Uterus (tissue), 4 donors: ENCODE results near the gene ZNF337. TPM values are rescaled to one million over a fixed set of nuclear protein-coding genes. Genes with fewer than 3 reads are reported as not detected.

Experiments used
- DNase-seq, 2 donors: peaks; one replicate each; pipeline ENCODE4 v3.0.0-alpha.2; 2019 to 2020
- H3K27ac ChIP-seq, 2 donors: fragments of 200-600 bp; sonication (generic); 1 replicate in 1 of 2; 2 replicates in 1 of 2; pipeline ENCODE4 v1.5.1; 2016 to 2018
- H3K27me3 ChIP-seq, 2 donors: fragments of 200-600 bp; sonication (generic); one replicate each; pipeline ENCODE4 v1.5.1; 2018 to 2019; ENCODE audit warnings: control low read depth in 1 of 2
- H3K36me3 ChIP-seq, 2 donors: fragments of 200-600 bp; sonication (generic); one replicate each; pipeline ENCODE4 v1.5.1; 2019; ENCODE audit warnings: control low read depth in 1 of 2
- H3K4me1 ChIP-seq, 2 donors: fragments of 200-600 bp; sonication (generic); one replicate each; pipeline ENCODE4 v1.5.1; 2018 to 2019; ENCODE audit warnings: control low read depth in 1 of 2
- H3K4me3 ChIP-seq, 2 donors: fragments of 200-600 bp; sonication (generic); 1 replicate in 1 of 2; 2 replicates in 1 of 2; pipeline ENCODE4 v1.5.1; 2018 to 2019; ENCODE audit warnings: mild to moderate bottlenecking in 1 of 2
- H3K9me3 ChIP-seq, 2 donors: fragments of 200-600 bp; sonication (generic); one replicate each; pipeline ENCODE4 v1.5.1; 2019; ENCODE audit warnings: control low read depth in 1 of 2
- CTCF ChIP-seq, 4 experiments: fragments of 200-600 bp in 2 of 4; fragments of 450-650 bp in 2 of 4; sonication (generic) in 2 of 4; IDR thresholded peaks; one replicate each; pipeline ENCODE4 v1.5.1; 2016 to 2019; ENCODE audit warnings: antibody characterized with exemption in 4 of 4, mild to moderate bottlenecking in 2 of 4, moderate library complexity in 1 of 4
- POLR2A ChIP-seq, 2 donors: fragments of 450-650 bp; IDR thresholded peaks; one replicate each; pipeline ENCODE4 v1.6.1; 2016; ENCODE audit warnings: antibody characterized with exemption in 2 of 2, mild to moderate bottlenecking in 1 of 2, moderate library complexity in 1 of 2
- intact Hi-C: fragments of 100-400 bp; cut with DNase I; formaldehyde crosslinking; loops from one replicate; pipeline ENCODE4 v1.15.1; 2023; ENCODE audit warnings: low total_unique reads
- total RNA-seq, 4 donors: library from RNA; depleted of rRNA in 3 of 4; stranded (reverse); fragments of >200 nt in 3 of 4; gene quantifications; one replicate each; pipeline versions ENCODE4 v1.1.0 to v1.2.4, GENCODE V29; 2014 to 2023
- donor health status: DM: yes; HTN: yes; CAD: no.

Gene ZNF337
- total RNA-seq, 4 donors from 2014 or later: 2.6 to 32.4 (median 19.0) TPM

GRCh38 chr20:25683050-25683449, 13.6 kb downstream of the ZNF337 start:
- TF ChIP-seq CTCF (IDR thresholded peaks at IDR 0.05) (no peak), POLR2A (IDR thresholded peaks at IDR 0.05) (no peak)
- intact Hi-C loops: no loop called here
- H3K36me3 ChIP-seq: no peaks in the 10 kb centered on the region

GRCh38 chr20:25676164-25676809, 20.4 kb downstream of the ZNF337 start:
- DNase-seq: no peak

More at GRCh38 chr20:25683050-25683449, 13.6 kb downstream of the ZNF337 start:
- no peak overlapping the region for H3K4me3 ChIP-seq
- no peaks in the 10 kb centered on the region for H3K4me1 ChIP-seq
- no peaks in the 10 kb centered on the region for H3K9me3 ChIP-seq
- no peak for DNase-seq
- H3K27me3 ChIP-seq: no peaks in the 10 kb centered on the region
- no peak overlapping the region for H3K27ac ChIP-seq

GRCh38 chr20:25675161-25675560, 21.5 kb downstream of the ZNF337 start:
- no peak for DNase-seq
- Histone ChIP-seq H3K4me3 (no peak overlapping the region), H3K9me3 (no peaks in the 10 kb centered on the region), H3K27ac (no peak overlapping the region), H3K36me3 (no peaks in the 10 kb centered on the region), H3K4me1 (no peaks in the 10 kb centered on the region), H3K27me3 (no peaks in the 10 kb centered on the region)
- TF ChIP-seq POLR2A (IDR thresholded peaks at IDR 0.05) (no peak), CTCF (IDR thresholded peaks at IDR 0.05) (no peak)
- intact Hi-C loops: no loop called here

More at GRCh38 chr20:25676164-25676809, 20.4 kb downstream of the ZNF337 start:
- Histone ChIP-seq H3K4me3 (no peak overlapping the region), H3K36me3 (no peaks in the 10 kb centered on the region), H3K27me3 (no peaks in the 10 kb centered on the region), H3K9me3 (no peaks in the 10 kb centered on the region), H3K27ac (no peak overlapping the region), H3K4me1 (no peaks in the 10 kb centered on the region)
- no peak for TF ChIP-seq POLR2A (IDR thresholded peaks at IDR 0.05)
- no peak for TF ChIP-seq CTCF (IDR thresholded peaks at IDR 0.05)
- intact Hi-C loops: no loop called here

- intact Hi-C loops: no loop called here
- Histone ChIP-seq H3K4me3 (no peak overlapping the region), H3K9me3 (no peaks in the 10 kb centered on the region), H3K4me1 (no peaks in the 10 kb centered on the region), H3K36me3 (no peaks in the 10 kb centered on the region), H3K27ac (no peak overlapping the region), H3K27me3 (no peaks in the 10 kb centered on the region)
- DNase-seq: no peak
- TF ChIP-seq CTCF (IDR thresholded peaks at IDR 0.05): no peak
- TF ChIP-seq POLR2A (IDR thresholded peaks at IDR 0.05): no peak
These were observed 23.9 kb downstream of the ZNF337 start for GRCh38 chr20:25672659-25673235.

GRCh38 chr20:25669826-25670422, 26.7 kb downstream of the ZNF337 start:
- no peaks in the 10 kb centered on the region for H3K4me1 ChIP-seq
- no peak for TF ChIP-seq CTCF (IDR thresholded peaks at IDR 0.05)
- no peak for TF ChIP-seq POLR2A (IDR thresholded peaks at IDR 0.05)
- DNase-seq: no peak
- intact Hi-C loops: no loop called here
- H3K27ac ChIP-seq: no peak overlapping the region
- H3K4me3 ChIP-seq: no peak overlapping the region
- H3K36me3 ChIP-seq: no peaks in the 10 kb centered on the region
- H3K9me3 ChIP-seq: no peaks in the 10 kb centered on the region
- H3K27me3 ChIP-seq: no peaks in the 10 kb centered on the region
